HL-60 (cell line): ENCODE results near the gene FRMPD4.

Source experiments
- GABPA ChIP-seq: IDR thresholded peaks from 2 replicates; pipeline ENCODE4 v1.6.1; 2012; ENCODE audit warnings: low read depth
- POLR2AphosphoS5 ChIP-seq: IDR thresholded peaks from 2 replicates; pipeline ENCODE4 v1.6.1; 2012; ENCODE audit warnings: low read depth
- REST ChIP-seq: IDR thresholded peaks from 2 replicates; pipeline ENCODE4 v1.6.1; 2012; ENCODE audit warnings: low read depth; ENCODE audit not compliant: insufficient replicate concordance
- TF ChIP-seq, protein P1 (sequence below): IDR thresholded peaks from one replicate; pipeline ENCODE4 v1.5.1; 2011; ENCODE audit warnings: low read length, control low read depth, inconsistent platforms; ENCODE audit not compliant: insufficient read depth

DNA sequence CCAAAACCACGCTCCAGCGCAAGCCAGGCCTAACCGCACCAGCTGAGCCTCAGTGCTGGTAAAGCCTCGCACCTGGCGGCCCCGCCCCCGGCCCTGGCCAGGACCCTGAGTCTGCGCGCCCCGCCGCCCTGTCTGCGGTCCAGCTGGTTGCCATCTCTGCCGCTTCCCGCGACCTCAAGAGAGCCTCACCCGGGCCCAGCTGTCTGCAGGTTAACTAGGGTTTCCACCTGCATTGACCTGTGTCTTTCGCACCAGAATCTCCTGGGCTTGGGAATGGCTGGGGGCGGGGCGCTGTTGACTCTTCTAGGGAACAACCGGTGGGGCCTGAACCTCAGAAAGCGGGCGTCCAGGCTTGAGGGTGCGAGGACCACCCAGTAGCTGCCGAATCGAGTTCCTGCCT lies 445.3 kb downstream of the FRMPD4 start:
- TF ChIP-seq, protein P1, sequence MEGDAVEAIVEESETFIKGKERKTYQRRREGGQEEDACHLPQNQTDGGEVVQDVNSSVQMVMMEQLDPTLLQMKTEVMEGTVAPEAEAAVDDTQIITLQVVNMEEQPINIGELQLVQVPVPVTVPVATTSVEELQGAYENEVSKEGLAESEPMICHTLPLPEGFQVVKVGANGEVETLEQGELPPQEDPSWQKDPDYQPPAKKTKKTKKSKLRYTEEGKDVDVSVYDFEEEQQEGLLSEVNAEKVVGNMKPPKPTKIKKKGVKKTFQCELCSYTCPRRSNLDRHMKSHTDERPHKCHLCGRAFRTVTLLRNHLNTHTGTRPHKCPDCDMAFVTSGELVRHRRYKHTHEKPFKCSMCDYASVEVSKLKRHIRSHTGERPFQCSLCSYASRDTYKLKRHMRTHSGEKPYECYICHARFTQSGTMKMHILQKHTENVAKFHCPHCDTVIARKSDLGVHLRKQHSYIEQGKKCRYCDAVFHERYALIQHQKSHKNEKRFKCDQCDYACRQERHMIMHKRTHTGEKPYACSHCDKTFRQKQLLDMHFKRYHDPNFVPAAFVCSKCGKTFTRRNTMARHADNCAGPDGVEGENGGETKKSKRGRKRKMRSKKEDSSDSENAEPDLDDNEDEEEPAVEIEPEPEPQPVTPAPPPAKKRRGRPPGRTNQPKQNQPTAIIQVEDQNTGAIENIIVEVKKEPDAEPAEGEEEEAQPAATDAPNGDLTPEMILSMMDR = no peak
- TF ChIP-seq GABPA (no peak), POLR2AphosphoS5 (no peak), REST (no peak)
